OCI-LY7 (cell line): ENCODE data around the gene CTSL.

Experiments used
- EZH2phosphoT487 ChIP-seq: fragments of 200-600 bp; sonication (generic); IDR thresholded peaks from 2 replicates; pipeline ENCODE4 v1.6.1; 2018; ENCODE audit warnings: low read depth, borderline replicate concordance, mild to moderate bottlenecking, mixed run types, antibody characterized with exemption, low read length, moderate library complexity, mixed read lengths
- TF ChIP-seq, protein P1 (sequence below): fragments of 200-600 bp; sonication (generic); conservative IDR thresholded peaks from 2 replicates; pipeline ENCODE4 v1.5.1; 2014; ENCODE audit warnings: mild to moderate bottlenecking, antibody characterized with exemption, low read length, moderate library complexity, mixed read lengths

DNA sequence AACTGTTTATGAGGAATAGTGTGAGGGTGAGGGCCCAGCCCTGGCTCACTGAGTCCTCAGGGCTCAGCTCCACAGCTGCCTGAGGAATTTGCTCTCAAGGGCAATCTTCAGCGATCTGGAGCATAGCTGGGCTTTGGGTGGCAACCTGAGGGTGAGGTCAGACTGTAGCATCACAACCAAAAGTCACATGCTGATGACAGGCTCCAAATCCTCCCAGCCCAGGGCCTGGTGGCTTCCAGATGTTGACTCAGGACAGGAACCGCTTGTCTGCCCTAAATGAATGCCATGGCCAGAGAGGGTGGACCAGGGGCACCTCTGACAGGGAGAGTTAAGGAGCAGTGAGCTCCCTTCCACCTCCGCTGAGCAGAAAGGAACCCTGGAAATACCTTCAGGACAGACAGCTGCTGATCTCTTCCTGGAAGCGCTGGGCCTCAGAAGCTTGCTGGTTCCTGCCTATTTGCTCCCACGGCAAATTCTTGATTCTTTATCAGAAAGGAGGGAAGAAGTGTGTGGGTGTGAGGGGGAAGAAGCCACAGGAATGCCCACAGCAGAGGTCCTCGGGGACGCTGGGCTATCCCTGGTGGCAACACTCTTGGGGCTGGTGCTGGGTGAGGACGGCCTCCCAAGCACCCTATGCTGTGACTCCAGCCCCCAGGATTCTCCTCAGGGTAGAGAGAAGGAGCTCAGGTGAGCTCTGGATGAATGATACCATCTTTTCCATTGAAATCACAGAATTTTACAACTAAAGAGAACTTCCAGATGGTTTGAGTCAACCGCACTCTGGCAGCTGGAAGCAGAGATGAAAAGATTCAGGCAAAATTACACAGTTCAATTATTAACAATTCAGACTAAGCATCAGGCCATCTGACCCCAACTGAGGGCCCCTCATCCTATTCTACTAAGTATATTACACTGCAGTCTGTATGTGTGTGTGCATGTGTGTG lies 13.8 kb upstream of the CTSL start:
- TF ChIP-seq, protein P1, sequence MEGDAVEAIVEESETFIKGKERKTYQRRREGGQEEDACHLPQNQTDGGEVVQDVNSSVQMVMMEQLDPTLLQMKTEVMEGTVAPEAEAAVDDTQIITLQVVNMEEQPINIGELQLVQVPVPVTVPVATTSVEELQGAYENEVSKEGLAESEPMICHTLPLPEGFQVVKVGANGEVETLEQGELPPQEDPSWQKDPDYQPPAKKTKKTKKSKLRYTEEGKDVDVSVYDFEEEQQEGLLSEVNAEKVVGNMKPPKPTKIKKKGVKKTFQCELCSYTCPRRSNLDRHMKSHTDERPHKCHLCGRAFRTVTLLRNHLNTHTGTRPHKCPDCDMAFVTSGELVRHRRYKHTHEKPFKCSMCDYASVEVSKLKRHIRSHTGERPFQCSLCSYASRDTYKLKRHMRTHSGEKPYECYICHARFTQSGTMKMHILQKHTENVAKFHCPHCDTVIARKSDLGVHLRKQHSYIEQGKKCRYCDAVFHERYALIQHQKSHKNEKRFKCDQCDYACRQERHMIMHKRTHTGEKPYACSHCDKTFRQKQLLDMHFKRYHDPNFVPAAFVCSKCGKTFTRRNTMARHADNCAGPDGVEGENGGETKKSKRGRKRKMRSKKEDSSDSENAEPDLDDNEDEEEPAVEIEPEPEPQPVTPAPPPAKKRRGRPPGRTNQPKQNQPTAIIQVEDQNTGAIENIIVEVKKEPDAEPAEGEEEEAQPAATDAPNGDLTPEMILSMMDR = no peak
- no peak for TF ChIP-seq EZH2phosphoT487
